GM04503 (cell line): ENCODE measurements around the gene TTC19.
"Not testable (repeated sequence)": the region's sequence is repeated elsewhere in the genome, so short reads cannot be mapped to it uniquely, and the experiment has no call there.

Source experiments
- DNase-seq: peaks from one replicate; pipeline ENCODE4 v3.0.0-alpha.2; 2012; ENCODE audit warnings: low read depth

Gene TTC19

GRCh38 chr17:15973016-15973415 lies 26.6 kb upstream of the TTC19 start:
- DNase-seq, result no peak

- DNase-seq, result no peak
These were observed 25.8 kb upstream of the TTC19 start for GRCh38 chr17:15973834-15974233.

DNA sequence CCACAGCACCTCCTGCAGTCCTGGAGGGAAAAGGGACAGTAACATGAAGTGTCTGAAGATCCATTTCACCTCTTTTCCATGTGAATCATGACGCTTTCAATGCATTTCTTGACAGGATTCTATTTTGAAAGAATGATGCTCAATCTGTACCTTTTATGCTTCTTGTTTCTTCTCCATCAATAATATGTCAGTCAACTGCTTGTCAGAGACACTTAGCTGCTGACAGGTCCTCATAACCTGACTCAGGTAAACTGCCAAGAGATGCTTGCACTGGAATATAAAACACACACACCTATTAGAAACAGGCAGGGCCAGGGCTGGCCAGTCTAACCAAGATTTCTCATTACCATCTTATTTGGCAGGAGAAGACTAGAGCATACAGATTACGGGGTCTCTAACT lies 21.7 kb upstream of the TTC19 start:
- DNase-seq, result no peak

DNA sequence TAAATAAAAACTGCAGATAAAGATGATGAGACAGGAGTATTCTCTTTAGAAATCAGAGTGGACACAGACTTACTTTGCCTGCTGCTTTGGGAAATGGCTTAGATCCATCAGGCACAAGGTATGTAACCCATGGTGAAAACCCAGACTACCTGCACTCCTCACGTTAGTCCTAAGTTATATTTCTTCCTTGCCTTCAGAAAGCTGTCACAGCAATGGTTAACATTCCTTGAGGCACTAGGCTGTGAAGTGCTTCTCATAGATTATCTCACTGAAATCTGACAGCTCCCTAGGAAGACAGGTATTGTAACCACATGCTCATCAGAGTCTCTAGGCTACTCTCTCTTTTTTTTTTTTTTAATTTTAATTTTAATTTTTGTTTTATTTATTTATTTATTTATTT lies 21.0 kb upstream of the TTC19 start:
- no peak for DNase-seq

GRCh38 chr17:15979013-15979412 lies 20.6 kb upstream of the TTC19 start:
- DNase-seq, result not testable (repeated sequence)

GRCh38 chr17:15981208-15981607 lies 18.4 kb upstream of the TTC19 start:
- DNase-seq, result no peak

GRCh38 chr17:15981646-15982580 lies 17.7 kb upstream of the TTC19 start:
- no peak for DNase-seq

DNA sequence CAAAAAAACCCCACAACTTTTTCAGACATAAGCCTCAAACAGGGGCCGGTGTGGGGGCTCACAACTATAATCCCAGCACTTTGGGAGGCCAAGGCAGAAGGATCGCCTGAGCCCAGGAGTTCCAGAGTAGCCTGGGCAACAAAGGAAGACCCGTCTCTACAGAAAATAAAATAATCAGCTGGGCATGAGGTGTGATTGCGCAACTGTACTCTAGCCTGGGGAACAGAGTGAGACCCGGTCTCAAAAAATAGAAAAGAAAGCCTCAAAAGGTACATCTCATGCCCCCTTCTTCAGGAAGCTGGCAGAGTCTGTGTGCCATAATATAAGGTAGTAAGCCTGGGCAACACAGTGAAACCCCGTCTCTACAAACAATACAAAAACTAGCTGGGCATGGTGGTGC lies 3.3 kb upstream of the TTC19 start:
- DNase-seq, result no peak

DNA sequence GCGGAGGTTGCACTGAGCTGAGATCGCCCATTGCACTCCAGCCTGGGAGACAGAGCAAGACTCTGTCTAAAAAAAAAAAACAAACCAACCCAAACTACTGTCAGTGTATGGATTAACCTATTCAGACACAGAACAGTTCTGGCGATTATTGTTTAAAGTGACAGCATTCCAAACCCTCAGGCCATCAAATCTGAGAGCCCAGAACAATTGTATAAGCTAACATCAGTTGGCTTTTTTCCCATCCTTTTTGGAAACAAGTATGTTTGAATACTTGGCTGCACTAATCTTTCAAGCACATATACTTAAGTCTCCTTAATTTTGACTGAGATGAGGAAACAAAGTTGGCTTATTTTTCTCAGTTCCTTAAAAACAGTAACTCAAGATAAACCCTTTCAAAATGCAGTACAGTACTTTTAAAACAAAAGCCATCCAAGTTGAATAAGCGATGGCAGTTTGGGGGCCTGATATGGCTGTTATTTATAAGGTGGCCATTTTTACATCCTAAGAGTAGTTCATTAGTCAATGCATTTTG lies 1.5 kb upstream of the TTC19 start:
- no peak for DNase-seq

DNA sequence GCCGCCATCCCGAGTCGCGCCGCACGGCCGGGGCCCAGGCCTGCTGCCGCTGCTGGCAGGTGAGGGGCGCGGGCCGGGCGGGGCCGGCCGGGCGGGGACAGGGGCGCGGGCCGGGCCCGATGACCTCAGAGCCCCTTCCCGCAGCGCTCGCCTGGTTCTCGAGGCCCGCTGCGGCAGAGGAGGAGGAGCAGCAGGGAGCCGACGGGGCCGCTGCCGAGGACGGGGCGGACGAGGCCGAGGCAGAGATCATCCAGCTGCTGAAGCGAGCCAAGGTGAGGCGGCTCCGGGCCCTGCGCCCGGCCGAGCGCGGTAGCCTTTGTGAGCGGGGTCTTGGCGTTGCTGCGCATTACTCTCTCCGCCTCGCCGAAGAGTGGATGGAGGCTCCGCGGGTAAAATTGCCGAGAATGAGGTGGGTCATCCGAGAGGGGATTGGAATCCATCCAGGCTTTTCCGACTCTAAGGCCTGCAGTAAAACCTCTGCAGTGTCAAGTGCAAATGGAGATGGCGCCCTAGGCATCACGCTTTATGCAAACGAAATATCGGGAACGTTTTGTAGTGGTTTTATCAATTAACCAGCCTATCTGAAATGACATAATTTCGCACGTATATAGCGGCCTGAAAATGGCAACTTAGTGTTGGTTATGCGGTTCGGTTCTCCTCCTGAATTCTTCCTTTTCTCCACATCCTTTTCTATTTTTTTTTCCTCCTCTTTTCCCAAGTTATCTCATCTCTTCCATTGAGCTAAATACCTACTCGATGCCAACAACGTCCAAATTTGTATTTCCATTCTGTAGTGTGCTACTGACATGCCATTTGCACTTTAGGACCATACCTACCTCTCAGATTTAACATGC lies 577 bp downstream of the TTC19 start:
- no peak for DNase-seq

DNA sequence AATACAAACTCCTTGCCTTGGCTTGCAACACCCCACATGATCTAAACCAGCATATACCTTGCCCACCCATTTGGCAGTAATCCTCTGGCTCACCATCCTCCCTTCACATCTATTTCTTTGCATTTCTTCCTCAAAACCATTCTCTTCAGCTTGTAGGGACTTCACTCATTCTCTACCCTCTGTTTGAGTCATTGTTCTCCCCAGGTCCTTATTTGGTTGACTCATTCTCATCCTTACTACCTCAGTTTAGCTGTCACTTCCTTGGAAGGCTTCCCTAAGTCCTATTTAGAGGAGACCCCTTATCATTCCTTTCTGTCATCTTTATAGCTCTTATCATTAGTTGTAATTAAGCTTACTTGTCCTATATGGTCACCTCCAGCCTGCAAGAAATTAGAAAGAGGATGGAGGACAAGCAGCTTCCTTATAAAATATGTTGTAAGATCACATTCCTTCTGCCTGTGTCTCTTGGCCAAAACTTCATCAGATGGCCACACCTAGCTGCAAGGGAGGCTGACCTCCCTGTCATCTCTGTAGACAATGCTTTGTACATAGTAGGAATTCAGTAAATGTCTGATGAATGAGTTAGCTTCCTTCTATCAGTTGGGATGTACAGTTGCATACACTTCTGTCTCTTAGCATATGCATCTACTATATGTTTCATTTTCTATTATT lies 1.7 kb downstream of the TTC19 start:
- DNase-seq, result no peak

- DNase-seq, result no peak
These were observed 3.2 kb downstream of the TTC19 start for GRCh38 chr17:16002708-16003260.

DNA sequence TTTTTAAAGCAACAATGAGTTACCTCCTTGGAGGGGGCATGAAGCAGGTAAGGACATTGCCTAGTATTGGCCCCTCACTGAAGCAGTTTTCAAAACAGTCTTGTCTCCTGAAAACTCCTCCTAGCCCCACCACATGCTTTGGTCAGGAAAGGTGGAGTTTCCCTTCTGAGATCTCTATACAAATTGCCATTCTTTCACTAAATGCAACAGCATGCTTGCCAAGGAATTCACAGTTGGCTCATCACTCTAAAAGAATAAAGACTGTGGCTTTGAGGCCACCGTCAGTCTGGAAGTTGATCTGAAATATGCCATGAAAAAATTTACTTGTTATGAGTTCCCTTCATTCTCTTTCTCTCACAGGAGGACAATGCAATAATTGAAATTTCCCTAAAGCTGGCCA lies 4.2 kb downstream of the TTC19 start:
- no peak for DNase-seq

- DNase-seq, result no peak
These were observed 6.0 kb downstream of the TTC19 start for GRCh38 chr17:16005636-16006035.

DNA sequence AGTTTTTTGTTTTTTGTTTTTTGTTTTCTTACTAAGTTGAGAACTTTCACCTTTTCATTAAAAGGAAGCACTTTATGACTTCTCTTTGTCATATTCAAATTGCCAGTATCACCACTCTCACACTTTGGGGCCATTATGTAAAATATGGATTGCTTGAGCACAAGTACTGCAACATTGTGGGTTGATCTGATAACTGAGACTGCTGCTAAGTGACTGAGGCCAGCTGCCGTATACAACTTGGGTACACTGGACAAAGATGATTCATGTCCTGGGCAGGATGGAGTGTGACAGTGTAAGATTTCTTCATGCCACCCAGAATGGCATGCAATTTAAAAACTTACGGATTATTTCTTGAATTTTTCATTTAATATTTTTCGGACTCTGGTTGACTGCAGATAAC lies 7.8 kb downstream of the TTC19 start:
- no peak for DNase-seq

GRCh38 chr17:16013943-16014407 lies 14.4 kb downstream of the TTC19 start:
- DNase-seq, result peak; percentile 38

DNA sequence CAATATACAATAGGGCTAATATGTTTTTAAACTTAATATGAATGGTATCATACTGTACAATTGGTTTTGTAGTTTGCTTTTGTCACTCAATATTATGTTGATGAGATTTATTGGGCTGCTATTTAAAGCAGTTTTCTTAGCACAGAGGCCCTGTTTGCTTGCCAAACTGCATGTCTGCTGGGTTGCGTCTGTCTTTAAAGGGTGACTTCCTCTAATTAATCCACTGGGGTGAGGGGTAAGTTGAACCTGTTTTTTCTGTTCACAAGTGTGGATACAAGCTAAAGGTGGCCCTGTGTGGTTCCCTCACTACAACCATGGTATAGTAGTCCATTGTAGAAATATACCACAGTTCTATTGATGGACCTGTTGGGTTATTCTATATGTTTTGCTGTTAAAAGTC lies 19.7 kb downstream of the TTC19 start:
- DNase-seq, result no peak

DNA sequence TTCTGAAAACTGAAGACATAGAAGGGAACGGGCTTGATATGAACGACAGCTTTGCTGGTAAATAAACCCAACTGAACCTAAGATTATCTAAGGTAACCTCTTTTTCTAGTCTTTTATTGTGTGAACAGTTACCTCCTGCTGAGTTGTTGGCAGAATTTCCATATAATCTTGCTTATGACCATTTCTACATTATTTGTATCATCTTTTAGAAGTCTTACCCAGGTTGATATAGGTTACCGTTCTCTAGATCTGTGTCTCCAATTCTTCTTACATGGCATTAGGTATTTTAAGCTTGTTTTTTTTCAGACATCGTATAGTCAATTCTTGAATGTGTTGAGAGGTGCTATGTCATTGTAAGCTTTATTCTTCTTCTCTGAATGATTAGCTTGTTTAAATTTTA lies 24.3 kb downstream of the TTC19 start:
- no peak for DNase-seq

DNA sequence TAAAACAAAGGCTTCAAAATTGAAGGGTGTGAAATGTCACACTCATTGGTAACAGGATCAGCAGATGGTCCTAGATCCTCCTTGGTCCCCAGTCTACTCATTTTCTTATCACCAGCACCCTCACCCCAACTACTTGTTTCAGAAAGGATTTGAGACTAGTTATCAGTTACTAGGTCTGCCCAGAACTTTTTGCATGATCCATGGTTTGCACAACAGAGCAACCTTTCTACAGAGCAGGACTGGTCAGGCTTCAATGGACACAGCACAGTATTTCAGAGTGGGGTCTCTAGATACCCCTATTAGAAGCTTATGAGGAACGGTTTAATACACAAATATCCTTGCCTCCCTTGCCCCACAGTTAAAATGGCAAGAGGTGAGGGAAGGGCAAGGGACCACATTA lies 25.6 kb downstream of the TTC19 start:
- DNase-seq, result no peak

DNA sequence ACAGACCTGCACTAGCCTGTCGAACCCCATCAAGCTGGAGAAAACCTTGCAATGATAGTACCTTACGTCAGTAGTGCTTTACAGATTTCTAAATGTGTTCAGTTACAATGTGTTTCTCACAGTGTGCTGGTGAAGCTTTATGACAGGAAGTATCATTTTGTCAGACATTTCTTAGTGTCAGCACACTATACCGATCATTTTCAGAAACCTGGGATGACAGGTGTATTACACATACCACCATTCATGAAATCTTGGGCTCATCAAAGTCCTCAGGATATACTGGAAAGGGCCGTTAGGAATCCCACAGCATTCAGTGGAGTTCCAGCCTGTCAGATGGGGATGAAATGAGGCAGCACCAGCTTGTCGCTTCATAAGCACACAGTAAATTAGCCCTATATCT lies 27.3 kb downstream of the TTC19 start:
- DNase-seq, result no peak

DNA sequence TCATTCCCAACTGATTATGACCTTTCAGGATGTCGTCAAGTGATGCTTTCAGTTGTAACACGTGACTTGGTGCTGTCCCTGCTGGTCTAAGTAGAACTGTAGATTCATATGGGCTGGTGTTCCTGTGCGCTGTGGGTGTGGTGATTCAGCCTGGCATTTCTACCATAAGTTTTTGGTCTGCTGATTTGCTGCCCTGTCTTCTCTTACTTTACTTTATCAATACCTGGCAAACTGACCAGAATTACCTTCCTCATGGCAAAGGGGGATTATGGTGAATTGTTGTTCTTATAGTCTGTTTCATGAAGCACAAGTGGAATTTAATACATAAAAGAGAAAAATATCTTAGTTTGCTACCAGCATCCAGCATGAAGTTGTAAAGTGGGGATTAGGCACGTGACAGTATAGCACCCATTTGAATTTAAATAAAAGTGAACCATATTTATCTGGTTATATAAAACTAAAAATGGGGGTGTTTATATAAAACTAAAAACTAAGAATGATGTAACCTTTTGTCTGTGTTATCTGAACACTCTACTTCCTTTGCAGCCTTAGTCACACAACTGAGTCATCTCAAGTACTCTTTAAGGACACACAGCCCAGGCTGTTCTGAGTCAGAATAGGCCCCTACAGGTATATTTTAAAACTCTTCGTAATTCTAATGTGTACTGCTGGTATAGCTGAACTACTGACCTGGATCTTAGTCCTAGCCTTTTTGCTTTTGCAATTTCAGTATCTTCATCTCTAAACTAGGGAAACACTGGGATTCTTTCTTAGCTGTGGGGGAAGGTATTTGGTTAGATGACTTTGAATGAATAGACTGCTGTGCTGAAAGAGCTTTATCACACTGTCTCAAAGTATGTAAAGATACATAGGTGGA lies 28.3 kb downstream of the TTC19 start:
- DNase-seq, result peak; percentile 71
